EL (cell line): ENCODE results near the gene DNAH3.
A peak's percentile ranks its signal among the peaks of the same experiment; 100 is the strongest.
"Not testable (repeated sequence)": the region's sequence is repeated elsewhere in the genome, so short reads cannot be mapped to it uniquely, and the experiment has no call there.

Experiments
- DNase-seq: peaks from one replicate; pipeline ENCODE4 v3.0.0-alpha.2; 2016

Gene DNAH3

GRCh38 chr16:21063314-21063713 lies 87.3 kb downstream of the DNAH3 start:
- not testable (repeated sequence) for DNase-seq

- no peak for DNase-seq
These were observed 90.6 kb downstream of the DNAH3 start for GRCh38 chr16:21060027-21060510.

- DNase-seq = no peak
These were observed 92.8 kb downstream of the DNAH3 start for GRCh38 chr16:21057875-21058274.

- DNase-seq = no peak
These were observed 94.2 kb downstream of the DNAH3 start for GRCh38 chr16:21056396-21056795.

- DNase-seq = not testable (repeated sequence)
These were observed 94.9 kb downstream of the DNAH3 start for GRCh38 chr16:21055738-21056137.

GRCh38 chr16:21053590-21053989 lies 97.1 kb downstream of the DNAH3 start:
- DNase-seq = no peak

- not testable (repeated sequence) for DNase-seq
These were observed 102.3 kb downstream of the DNAH3 start for GRCh38 chr16:21048091-21048912.

GRCh38 chr16:21038197-21038596 lies 112.4 kb downstream of the DNAH3 start:
- no peak for DNase-seq

- no peak for DNase-seq
These were observed 112.9 kb downstream of the DNAH3 start for GRCh38 chr16:21037736-21038135.

- no peak for DNase-seq
These were observed 113.5 kb downstream of the DNAH3 start for GRCh38 chr16:21037168-21037567.

GRCh38 chr16:21036471-21036870 lies 114.2 kb downstream of the DNAH3 start:
- no peak for DNase-seq

GRCh38 chr16:21033704-21034103 lies 116.9 kb downstream of the DNAH3 start:
- no peak for DNase-seq

- DNase-seq = no peak
These were observed 117.4 kb downstream of the DNAH3 start for GRCh38 chr16:21033264-21033663.

GRCh38 chr16:21028728-21029127 lies 121.9 kb downstream of the DNAH3 start:
- DNase-seq = peak; percentile 27

- peak; percentile 4 for DNase-seq
These were observed 123.8 kb downstream of the DNAH3 start for GRCh38 chr16:21026846-21027245.

GRCh38 chr16:21023509-21024202 lies 127.0 kb downstream of the DNAH3 start:
- no peak for DNase-seq

- no peak for DNase-seq
These were observed 129.3 kb downstream of the DNAH3 start for GRCh38 chr16:21021316-21021715.

GRCh38 chr16:21009815-21010214 lies 140.8 kb downstream of the DNAH3 start:
- no peak for DNase-seq

- DNase-seq = no peak
These were observed 145.6 kb downstream of the DNAH3 start for GRCh38 chr16:21005008-21005407.

- DNase-seq = peak; percentile 30
These were observed 149.4 kb downstream of the DNAH3 start for GRCh38 chr16:21001262-21001661.

GRCh38 chr16:20997147-20997546 lies 153.5 kb downstream of the DNAH3 start:
- DNase-seq = no peak

- DNase-seq = no peak
These were observed 154.9 kb downstream of the DNAH3 start for GRCh38 chr16:20995711-20996110.

- DNase-seq = not testable (repeated sequence)
These were observed 161.1 kb downstream of the DNAH3 start for GRCh38 chr16:20989496-20990070.

GRCh38 chr16:20987049-20987448 lies 163.6 kb downstream of the DNAH3 start:
- DNase-seq = no peak
